IPS-NIHi11 (cell line): Measurements from ENCODE around the gene ABCC1.
"Not testable (repeated sequence)": the region's sequence is repeated elsewhere in the genome, so short reads cannot be mapped to it uniquely, and the experiment has no call there.

Source experiments
- DNase-seq: peaks from one replicate; pipeline ENCODE4 v3.0.0; 2012; ENCODE audit warnings: mixed read lengths, low spot score

Gene ABCC1

DNA sequence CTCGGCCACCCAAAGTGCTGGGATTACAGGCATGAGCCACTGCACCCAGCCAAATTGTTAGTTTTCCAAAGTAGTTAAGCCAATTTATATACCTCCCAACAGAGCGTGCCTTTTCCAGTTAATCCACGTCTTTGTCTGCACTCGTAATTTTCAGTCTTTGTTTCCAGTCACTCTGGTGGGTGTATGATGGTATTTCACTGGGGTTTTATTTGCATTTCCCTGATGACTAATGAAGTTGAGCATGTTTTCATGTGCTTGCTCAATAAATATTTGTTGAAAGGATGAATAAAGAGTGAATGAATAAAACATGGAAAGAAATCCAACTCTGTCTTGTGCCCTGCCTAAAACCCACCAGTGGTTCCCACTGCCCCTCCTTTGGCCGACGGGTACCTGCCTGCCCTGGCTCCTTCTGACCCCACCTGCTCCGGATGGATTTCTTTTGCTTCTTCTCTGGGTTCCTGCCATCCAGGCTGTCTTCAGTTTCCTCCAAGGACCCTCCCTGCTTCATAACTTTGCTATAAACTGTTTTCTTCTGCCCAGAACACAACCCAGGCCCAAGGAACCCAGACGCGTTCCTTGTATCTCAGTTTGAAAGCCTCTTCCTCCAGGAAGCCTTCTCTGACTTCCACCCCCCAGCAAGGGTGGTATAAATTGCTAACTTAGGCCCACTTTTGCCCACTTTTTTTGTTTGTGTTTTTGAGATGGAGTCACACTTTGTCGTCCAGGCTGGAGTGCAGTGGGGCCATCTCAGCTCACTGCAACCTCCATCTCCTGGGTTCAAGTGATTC is 3.0 kb upstream of the ABCC1 start:
- DNase-seq: no peak

DNA sequence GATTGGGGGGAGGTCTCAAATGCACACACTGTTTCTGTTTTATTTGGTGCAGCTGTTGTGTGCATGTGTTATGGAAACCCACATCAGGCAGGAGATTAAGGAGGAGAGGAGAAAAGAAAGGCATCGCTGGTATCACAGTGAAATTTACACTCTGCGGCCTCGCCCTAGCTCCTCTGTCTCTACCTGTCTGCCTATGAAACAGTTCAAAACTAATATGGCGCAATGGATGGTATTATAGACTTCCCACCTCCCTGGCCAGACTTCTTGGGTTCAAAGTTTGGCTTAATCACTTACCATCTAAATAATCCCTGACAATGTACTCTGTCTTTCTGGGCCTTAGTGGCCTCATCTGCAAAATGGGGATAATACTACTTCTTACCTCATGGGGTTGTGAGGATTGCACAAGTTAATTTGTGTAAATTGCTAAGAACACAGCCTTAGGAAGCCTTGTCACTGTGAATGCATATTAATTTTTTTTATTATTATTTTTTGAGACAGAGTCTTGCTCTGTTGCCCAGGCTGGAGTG is 1.4 kb upstream of the ABCC1 start:
- no peak for DNase-seq

GRCh38 chr16:15948532-15949209 is 745 bp upstream of the ABCC1 start:
- DNase-seq: no peak

GRCh38 chr16:15950161-15950854 is 892 bp downstream of the ABCC1 start:
- peak; percentile 53 for DNase-seq

DNA sequence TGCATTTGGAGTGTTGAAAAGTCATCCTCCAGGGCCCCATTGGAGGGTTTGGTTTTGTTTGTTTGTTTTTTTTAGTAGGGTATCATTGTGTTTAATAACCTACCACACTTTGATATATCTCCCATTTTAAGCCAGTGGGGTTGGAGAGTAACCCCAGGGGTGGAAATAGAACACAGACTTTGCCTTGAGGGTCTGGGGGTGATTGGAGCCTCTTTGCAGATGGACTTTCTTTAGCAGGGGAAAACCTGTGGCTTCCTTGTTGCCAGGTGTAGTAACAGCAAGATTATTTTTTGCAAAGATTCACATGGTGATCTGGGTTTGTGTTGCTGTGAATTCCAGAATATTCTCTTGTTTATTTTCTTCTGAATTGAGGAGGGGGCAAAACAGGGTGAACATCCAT is 1.5 kb downstream of the ABCC1 start:
- no peak for DNase-seq

DNA sequence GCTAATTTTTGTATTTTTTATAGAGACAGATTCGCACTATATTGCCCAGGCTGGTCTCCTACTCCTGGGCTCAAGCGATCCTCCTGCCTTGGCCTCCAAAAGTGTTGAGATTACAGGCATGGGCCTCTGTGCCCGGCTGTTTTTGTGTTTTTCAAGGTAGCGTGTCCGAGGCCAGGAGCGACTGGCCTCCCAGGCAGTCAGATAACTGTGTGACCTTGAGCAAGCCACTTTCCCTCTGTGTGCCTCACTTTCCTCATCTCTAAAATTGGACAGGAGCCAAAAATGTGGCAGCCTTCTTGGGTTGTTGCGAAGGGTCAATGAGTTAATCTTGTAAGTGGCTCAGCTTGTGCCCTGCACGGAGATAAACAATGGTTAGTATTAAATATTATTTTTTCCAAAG is 2.4 kb downstream of the ABCC1 start:
- no peak for DNase-seq

DNA sequence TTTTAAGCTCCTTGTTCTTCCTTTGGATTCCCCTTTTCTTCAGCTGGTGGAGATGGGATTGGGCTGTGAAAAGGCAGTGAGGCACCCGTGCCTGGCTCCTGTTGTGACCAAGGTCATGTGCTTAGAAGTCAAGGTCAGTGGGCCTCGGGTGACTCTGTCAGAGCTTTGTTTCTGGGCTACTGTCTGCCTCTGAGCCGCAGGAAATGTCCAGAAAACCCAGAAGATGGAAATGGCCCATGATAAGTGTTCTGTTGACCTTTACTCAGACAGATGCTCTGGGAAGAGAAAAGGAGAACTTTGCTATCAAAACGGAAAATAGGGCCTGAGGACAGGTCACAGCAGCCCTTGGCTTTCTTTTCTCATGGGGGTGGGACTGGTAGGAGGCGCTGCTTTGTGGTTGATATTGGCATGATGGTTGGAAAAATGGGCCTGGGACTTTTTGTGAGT is 2.9 kb downstream of the ABCC1 start:
- DNase-seq: no peak

DNA sequence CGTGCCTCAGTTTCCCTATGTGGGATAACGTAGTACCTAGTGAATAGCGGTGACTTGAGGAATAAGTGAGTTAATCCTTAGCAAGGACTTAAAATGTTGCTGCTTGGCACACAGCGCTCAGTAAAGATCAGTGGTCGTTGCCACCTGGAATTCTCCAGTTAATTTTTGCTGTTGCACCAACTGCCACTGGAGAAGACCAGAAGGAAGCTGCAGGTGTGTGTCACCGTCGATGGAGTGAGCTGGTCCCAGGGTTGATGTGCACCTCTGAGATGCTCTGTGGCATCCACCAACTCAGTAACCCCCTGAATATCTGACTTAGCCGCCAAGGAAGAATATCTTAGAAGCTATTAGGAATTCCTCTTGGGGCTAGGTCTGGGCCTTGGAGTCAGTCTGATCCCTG is 4.1 kb downstream of the ABCC1 start:
- no peak for DNase-seq

GRCh38 chr16:15953929-15954813 is 4.8 kb downstream of the ABCC1 start:
- no peak for DNase-seq

DNA sequence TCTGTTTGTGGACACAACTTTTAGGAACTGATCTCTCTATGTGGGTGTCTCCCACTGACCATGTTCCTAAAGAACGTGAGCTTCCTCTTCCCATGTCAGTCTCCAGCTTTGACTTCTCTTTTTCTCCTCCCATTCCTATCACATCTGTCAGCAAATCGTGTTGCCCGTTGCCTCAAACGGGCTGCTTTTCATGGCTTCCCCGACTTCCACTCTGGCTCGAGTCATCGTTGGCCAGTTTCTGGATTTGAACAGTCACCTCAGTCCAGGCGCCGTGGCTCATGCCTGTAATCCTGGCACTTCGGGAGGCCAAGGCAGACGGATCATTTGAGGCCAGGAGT is 5.4 kb downstream of the ABCC1 start:
- no peak for DNase-seq

DNA sequence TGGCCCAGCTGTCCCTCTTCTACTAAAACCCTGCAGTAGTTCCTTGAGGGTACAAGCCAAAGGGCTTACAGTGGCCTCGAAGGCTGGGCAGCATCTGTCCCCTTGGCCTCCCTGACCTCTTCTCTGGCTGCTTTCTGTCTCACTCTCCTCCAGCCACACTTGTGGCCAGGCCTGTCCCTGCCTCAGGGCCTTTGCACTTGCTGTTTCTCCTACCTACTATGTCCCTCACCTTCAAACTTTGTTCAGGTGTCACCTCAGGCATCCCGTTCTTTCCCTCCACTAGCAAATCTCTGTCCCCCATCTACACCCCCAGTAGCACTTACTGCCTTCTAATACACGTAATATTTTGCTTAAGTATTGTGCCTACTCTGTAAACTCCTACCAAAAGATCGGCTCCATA is 6.0 kb downstream of the ABCC1 start:
- no peak for DNase-seq

- not testable (repeated sequence) for DNase-seq
Measured at GRCh38 chr16:15956106-15956505, 6.7 kb downstream of the ABCC1 start.

DNA sequence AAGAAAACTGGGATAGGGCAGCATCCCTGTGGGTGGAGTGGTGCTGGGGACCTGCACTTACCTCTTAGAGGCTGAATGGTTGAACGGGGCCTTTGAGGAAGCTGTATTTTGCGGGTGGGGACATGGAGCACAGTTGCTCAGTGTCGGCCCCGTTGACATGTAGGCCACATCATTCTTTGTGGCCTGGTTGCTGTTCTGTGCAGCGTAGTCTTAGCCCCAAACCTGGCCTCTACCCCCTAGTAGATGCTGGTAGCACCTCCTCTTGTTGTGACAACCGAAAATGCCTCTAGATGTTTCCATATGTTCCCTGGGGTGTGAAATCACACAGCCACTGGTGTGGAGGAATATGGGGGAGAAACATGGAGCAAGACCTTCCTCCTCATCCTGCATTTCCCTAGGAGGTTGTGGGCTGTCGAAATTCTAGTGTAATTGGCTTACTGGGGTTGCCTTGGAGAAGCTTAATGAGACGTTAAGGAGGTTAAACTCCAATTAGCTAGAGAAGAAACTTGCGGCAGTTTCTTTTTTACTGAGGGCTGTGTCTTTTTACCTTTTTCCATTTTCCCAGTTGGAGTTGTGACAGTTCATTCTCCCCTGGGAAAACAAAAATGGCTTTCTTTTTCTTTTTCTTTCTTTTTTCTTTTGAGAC is 9.4 kb downstream of the ABCC1 start:
- no peak for DNase-seq

DNA sequence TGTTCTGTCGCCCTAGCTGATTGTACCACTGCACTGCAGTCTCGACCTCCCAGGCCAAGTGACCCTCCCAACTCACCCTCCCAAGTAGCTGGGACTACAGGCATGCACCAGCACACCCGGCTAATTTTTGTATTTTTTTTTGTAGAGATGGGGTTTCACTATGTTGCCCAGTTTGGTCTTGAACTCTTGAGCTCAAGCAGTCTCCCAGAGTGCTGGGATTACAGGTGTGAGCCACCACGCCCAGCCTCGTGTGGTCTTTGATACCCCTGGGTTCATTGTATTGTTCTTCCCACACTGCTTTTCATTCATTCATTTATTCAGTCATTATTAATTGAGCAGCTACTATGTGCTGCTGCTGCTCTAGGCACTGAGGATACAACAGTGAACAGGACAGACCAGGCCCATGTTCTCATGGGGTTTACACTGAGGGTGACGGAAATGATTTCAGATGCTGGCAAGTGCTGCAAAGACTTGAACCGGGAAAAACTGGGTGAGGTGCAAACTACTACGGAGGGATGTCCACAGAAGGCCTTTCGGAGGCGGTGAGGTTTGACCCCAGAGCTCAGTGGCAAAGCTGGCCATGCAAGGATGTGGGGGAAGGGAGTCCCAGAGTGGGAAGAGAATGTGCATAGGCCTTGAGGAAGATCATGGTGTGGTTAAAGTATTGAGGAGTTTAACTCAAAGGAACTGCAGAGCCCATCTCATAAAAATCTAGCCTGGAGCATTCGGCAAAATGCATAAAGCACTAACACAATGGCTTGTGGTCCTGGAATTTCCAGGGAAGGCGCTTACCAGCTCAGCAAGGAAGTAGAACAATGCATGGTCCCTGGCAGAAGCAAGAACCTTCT is 10.9 kb downstream of the ABCC1 start:
- DNase-seq: no peak

DNA sequence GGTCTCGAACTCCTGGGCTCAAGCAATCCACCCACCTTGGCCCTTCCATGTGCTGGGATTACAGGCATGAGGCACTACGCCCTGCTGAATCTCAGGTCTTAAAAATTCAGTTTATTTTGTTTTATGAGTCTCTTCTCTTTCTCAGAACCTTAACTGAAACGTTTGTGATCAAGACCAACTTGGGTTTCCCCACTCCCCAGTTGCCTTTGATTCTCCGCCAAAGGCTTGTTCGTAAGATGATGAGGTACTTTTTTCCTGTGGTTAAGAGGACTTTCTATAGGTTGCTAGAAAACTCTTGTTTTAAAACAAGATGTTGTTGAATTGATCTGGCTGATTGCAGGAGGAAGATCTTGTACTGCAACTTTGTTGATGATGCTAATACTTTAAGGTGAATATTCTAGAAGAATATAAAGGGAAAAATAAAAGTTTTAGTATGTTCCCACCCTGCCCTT is 11.7 kb downstream of the ABCC1 start:
- DNase-seq: no peak

- DNase-seq: no peak
Measured at GRCh38 chr16:15961571-15962090, 12.2 kb downstream of the ABCC1 start.

DNA sequence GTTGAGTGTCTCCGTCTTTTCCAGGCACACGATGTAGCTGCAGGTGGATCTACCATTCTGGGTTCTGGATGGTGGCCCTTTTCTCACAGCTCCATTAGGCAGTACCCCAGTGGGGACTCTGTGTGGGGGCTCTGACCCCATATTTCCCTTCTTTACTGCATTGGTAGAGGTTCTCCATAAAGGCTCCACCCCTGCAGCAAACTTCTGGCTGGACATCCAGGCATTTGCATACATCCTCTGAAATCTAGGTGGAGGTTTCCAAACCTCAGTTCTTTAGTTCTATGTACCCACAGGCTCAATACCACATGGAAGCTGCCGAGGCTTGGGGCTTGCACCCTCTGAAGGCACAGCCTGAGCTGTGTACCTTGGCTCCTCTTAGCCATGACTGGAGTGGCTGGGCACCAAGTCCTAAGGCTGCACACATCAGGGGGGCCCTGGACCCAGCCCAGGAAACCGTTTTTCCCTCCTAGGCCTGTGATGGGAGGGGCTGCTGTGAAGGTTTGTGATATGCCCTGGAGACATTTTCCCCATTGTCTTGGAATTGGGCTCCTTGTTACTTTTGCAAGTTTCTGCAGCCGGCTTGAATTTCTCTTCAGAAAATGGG is 14.0 kb downstream of the ABCC1 start:
- no peak for DNase-seq

DNA sequence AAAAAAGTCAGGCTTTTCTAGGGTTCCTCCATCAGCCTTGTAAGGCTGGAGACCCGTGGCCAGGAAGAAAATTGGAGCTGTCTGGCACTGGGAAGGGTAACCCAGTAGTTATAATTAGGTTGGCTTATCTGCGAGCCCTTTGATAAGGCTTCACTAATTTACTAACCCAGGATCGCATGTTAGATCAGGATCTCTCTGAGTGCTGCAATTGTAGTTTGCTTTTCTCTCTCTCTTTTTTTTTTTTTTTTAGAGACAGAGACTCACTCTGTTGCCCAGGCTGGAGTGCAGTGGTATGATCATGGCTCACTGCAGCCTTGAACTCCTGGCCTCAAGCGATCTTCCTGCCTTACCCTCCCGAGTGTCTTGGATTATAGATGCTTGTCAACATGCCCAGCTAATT is 17.0 kb downstream of the ABCC1 start:
- no peak for DNase-seq

GRCh38 chr16:15966836-15967546 is 17.6 kb downstream of the ABCC1 start:
- DNase-seq: peak; percentile 56
